GM23248 (cell line): ENCODE measurements around the gene TGFBR1.

Experiments used
- EZH2 ChIP-seq: fragments of 200-600 bp; sonication (generic); IDR thresholded peaks from 2 replicates; pipeline ENCODE4 v1.6.1; 2018; ENCODE audit warnings: antibody characterized with exemption, mild to moderate bottlenecking; ENCODE audit not compliant: insufficient read depth, poor library complexity, severe bottlenecking
- EZH2phosphoT487 ChIP-seq: fragments of 200-600 bp; sonication (generic); IDR thresholded peaks from 2 replicates; pipeline ENCODE4 v1.6.1; 2018; ENCODE audit warnings: antibody characterized with exemption, moderate library complexity, mild to moderate bottlenecking, low read depth; ENCODE audit not compliant: insufficient read depth

GRCh38 chr9:99154356-99154755 lies 49.4 kb downstream of the TGFBR1 start:
- TF ChIP-seq EZH2: no peak
- no peak for TF ChIP-seq EZH2phosphoT487
